ENCODE data around the gene AFG1L.

DNA sequence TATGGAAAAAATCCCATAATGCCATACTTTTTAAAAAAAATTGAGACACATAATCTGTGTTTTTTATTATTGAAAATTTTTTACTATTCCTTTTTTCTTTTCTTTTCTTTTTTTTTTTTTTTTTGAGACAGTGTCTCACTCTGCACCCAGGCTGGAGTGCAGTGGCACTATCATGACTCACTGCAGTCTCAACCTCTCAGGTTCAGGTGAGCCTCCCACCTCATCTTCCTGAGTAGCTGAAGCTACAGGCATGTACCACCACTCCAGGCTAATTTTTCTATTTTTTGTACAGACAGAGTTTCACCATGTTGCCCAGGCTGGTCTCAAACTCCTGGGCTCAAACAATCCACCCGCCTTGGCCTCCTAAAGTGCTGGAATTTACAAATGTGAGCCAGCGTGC, 100.4 kb downstream of the AFG1L start:
- TF ChIP-seq, protein P1, sequence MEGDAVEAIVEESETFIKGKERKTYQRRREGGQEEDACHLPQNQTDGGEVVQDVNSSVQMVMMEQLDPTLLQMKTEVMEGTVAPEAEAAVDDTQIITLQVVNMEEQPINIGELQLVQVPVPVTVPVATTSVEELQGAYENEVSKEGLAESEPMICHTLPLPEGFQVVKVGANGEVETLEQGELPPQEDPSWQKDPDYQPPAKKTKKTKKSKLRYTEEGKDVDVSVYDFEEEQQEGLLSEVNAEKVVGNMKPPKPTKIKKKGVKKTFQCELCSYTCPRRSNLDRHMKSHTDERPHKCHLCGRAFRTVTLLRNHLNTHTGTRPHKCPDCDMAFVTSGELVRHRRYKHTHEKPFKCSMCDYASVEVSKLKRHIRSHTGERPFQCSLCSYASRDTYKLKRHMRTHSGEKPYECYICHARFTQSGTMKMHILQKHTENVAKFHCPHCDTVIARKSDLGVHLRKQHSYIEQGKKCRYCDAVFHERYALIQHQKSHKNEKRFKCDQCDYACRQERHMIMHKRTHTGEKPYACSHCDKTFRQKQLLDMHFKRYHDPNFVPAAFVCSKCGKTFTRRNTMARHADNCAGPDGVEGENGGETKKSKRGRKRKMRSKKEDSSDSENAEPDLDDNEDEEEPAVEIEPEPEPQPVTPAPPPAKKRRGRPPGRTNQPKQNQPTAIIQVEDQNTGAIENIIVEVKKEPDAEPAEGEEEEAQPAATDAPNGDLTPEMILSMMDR (IDR thresholded peaks at IDR 0.05), result no peak
- no peak for TF ChIP-seq EP300 (IDR thresholded peaks at IDR 0.05)
